HCT116 (cell line): ENCODE measurements around the gene TRAF5. TPM values are rescaled to one million over a fixed set of nuclear protein-coding genes. Genes with fewer than 3 reads are reported as not detected.

Experiments
- ATAC-seq: fragments of 200-7000 bp; cut with Tn5 transposase; 2 replicates; pipeline ENCODE4 v1.9.1; 2020; ENCODE audit warnings: mild to moderate bottlenecking, moderate library complexity
- BruUV-seq: library from RNA; stranded (reverse); fragments of 400-500 nt; replicated peaks from 2 replicates; lab custom pipeline; 2021; lab: Mats Ljungman, UMichigan
- CTCF ChIA-PET: fragments of 300-600 bp; sonication (Branson Sonifier 250); formaldehyde crosslinking; loops from one replicate; lab custom pipeline; 2021; ENCODE audit warnings: antibody characterized with exemption; lab: Charles Lee
- POLR2A ChIA-PET: fragments of 300-600, 350-600 bp; sonication (Branson Sonifier 250); formaldehyde crosslinking; loops from one replicate; lab custom pipeline; 2021; ENCODE audit warnings: antibody characterized with exemption; lab: Charles Lee
- RAD21 ChIA-PET, 2 experiments: fragments of 300-600 bp; sonication (Branson Sonifier 250); formaldehyde crosslinking; loops; one replicate each; lab custom pipeline; 2023; ENCODE audit warnings: low total read pairs in 2 of 2; ENCODE audit not compliant: uncharacterized antibody in 2 of 2, unreplicated experiment in 2 of 2, low non-redundant PET in 1 of 2; lab: Charles Lee
- DNase-seq: peaks from one replicate; pipeline ENCODE4 v3.0.0-alpha.2; 2010; ENCODE audit warnings: low read depth, low spot score
- H2AFZ ChIP-seq: fragments of 200-600 bp; shearing (Covaris generic), sonication (generic); 2 replicates; pipeline ENCODE4 v1.6.1; 2017; ENCODE audit warnings: low read depth, mixed run types, mixed read lengths, antibody characterized with exemption, low read length; ENCODE audit not compliant: poor library complexity, severe bottlenecking
- H3K27ac ChIP-seq: 2 replicates; pipeline ENCODE4 v1.5.1; 2012; ENCODE audit warnings: low read depth, low read length
- H3K27me3 ChIP-seq: fragments of 200-600 bp; sonication (generic); 2 replicates; pipeline ENCODE4 v1.6.1; 2016; ENCODE audit warnings: mixed run types, low read length, mixed read lengths; ENCODE audit not compliant: insufficient read depth
- H3K36me3 ChIP-seq, 2 experiments: fragments of 200-500 bp in 1 of 2; fragments of 200-600 bp in 1 of 2; sonication (Bioruptor generic) in 1 of 2; sonication (generic) in 1 of 2; 2 replicates each; pipeline versions ENCODE4 v1.5.1 to v1.6.1; 2014 to 2016; ENCODE audit warnings: low read length in 2 of 2, inconsistent platforms in 1 of 2, mixed read lengths in 1 of 2, mixed run types in 1 of 2; ENCODE audit not compliant: insufficient read depth in 2 of 2, control insufficient read depth in 1 of 2
- H3K4me1 ChIP-seq, 2 experiments: fragments of 200-600 bp in 1 of 2; sonication (generic) in 1 of 2; 2 replicates each; pipeline versions ENCODE4 v1.5.1 to v1.6.1; 2012 to 2017; ENCODE audit warnings: low read length in 2 of 2, inconsistent platforms in 1 of 2, mild to moderate bottlenecking in 1 of 2, mixed read lengths in 1 of 2, mixed run types in 1 of 2, moderate library complexity in 1 of 2; ENCODE audit not compliant: insufficient read depth in 2 of 2, control insufficient read depth in 1 of 2
- H3K4me2 ChIP-seq: fragments of 200-600 bp; sonication (generic); 2 replicates; pipeline ENCODE4 v1.6.1; 2017; ENCODE audit warnings: mixed run types, low read length, mixed read lengths
- H3K4me3 ChIP-seq, 2 experiments: fragments of 200-600 bp in 1 of 2; sonication (generic) in 1 of 2; replicated peaks in 1 of 2; 2 replicates each; pipeline ENCODE4 v1.5.1; 2011 to 2016; ENCODE audit warnings: low read length in 2 of 2, control low read depth in 1 of 2, low read depth in 1 of 2, mild to moderate bottlenecking in 1 of 2, mixed read lengths in 1 of 2, mixed run types in 1 of 2
- H3K79me2 ChIP-seq: fragments of 200-600 bp; sonication (generic); 2 replicates; pipeline ENCODE4 v1.6.1; 2017; ENCODE audit warnings: mild to moderate bottlenecking, mixed run types, low read length, moderate library complexity, mixed read lengths; ENCODE audit not compliant: insufficient read depth
- H3K9ac ChIP-seq: fragments of 200-600 bp; sonication (generic); 2 replicates; pipeline ENCODE4 v1.6.1; 2016; ENCODE audit warnings: low read length, mixed read lengths
- H3K9me2 ChIP-seq: fragments of 200-600 bp; sonication (generic), shearing (Covaris generic); 2 replicates; pipeline ENCODE4 v1.6.1; 2017; ENCODE audit warnings: mixed run types, mild to moderate bottlenecking, moderate library complexity; ENCODE audit not compliant: insufficient read depth
- H3K9me3 ChIP-seq, 2 experiments: fragments of 200-500 bp in 1 of 2; fragments of 200-600 bp in 1 of 2; sonication (Bioruptor generic) in 1 of 2; sonication (generic) in 1 of 2; 2 replicates each; pipeline ENCODE4 v1.6.1; 2014 to 2017; ENCODE audit warnings: low read length in 2 of 2, mixed read lengths in 2 of 2, inconsistent platforms in 1 of 2, low read depth in 1 of 2, mild to moderate bottlenecking in 1 of 2, mixed run types in 1 of 2, moderate library complexity in 1 of 2; ENCODE audit not compliant: control insufficient read depth in 1 of 2, insufficient read depth in 1 of 2
- H4K20me1 ChIP-seq: fragments of 200-600 bp; sonication (generic), shearing (Covaris generic); 2 replicates; pipeline ENCODE4 v1.6.1; 2017; ENCODE audit warnings: mixed run types, mild to moderate bottlenecking, moderate library complexity; ENCODE audit not compliant: insufficient read depth
- CEBPB ChIP-seq: IDR thresholded peaks from 2 replicates; pipeline ENCODE4 v1.6.1; 2012; ENCODE audit warnings: low read depth
- EGR1 ChIP-seq: IDR thresholded peaks from 2 replicates; pipeline ENCODE4 v1.6.1; 2012; ENCODE audit warnings: low read depth
- ELF1 ChIP-seq: IDR thresholded peaks from 2 replicates; pipeline ENCODE4 v1.6.1; 2012; ENCODE audit warnings: low read depth, borderline replicate concordance
- EZH2phosphoT487 ChIP-seq: fragments of 200-600 bp; IDR thresholded peaks from 2 replicates; pipeline ENCODE4 v1.6.1; 2018; ENCODE audit warnings: antibody characterized with exemption, borderline replicate concordance
- JUND ChIP-seq: IDR thresholded peaks from 2 replicates; pipeline ENCODE4 v1.6.1; 2012
- MAX ChIP-seq: IDR thresholded peaks from 2 replicates; pipeline ENCODE4 v1.6.1; 2012
- POLR2A ChIP-seq: IDR thresholded peaks from 2 replicates; pipeline ENCODE4 v1.7.0; 2011; ENCODE audit warnings: borderline replicate concordance; ENCODE audit not compliant: insufficient read depth, insufficient read length; ENCODE audit errors: extremely low read depth
- SP1 ChIP-seq: IDR thresholded peaks from 2 replicates; pipeline ENCODE4 v1.6.1; 2012; ENCODE audit warnings: low read depth
- SRF ChIP-seq: IDR thresholded peaks from 2 replicates; pipeline ENCODE4 v1.6.1; 2012; ENCODE audit warnings: low read depth
- ZFX ChIP-seq: fragments of 450-650 bp; IDR thresholded peaks from 2 replicates; pipeline ENCODE4 v1.6.1; 2017
- ZNF274 ChIP-seq: fragments of 200-500 bp; sonication (Bioruptor generic); IDR thresholded peaks from 2 replicates; pipeline ENCODE4 v1.6.1; 2014; ENCODE audit warnings: mild to moderate bottlenecking, low read depth, low read length, inconsistent platforms
- intact Hi-C: fragments of 100-400 bp; cut with micrococcal nuclease; formaldehyde crosslinking; loops from 2 replicates; pipeline ENCODE4 v1.10.0; 2022
- total RNA-seq: library from RNA; stranded (reverse); gene quantifications from one replicate; pipeline ENCODE4 v1.2.1, GENCODE V29; 2021; ENCODE audit not compliant: unreplicated experiment

The TRAF5 gene
- total RNA-seq, 1 experiment from 2014 or later = 6.5 TPM

- Histone ChIP-seq H2AFZ (no peak overlapping the region), H3K9me3 (no peaks in the 10 kb centered on the region), H3K4me1 (no peaks in the 10 kb centered on the region), H3K36me3 (peaks cover 9 to 24% of the 10 kb centered on the region in 2 experiments; a peak in 3 of 4 replicates), H3K9me2 (no peaks in the 10 kb centered on the region), H3K9ac (no peak overlapping the region), H3K4me2 (no peak overlapping the region), H4K20me1 (no peaks in the 10 kb centered on the region), H3K27ac (no peak overlapping the region), H3K4me3 (no peak overlapping the region), H3K27me3 (no peaks in the 10 kb centered on the region), H3K79me2 (no peaks in the 10 kb centered on the region)
- CTCF ChIA-PET = no interaction called here
- POLR2A ChIA-PET = no interaction called here
- DNase-seq = no peak
- TF ChIP-seq CEBPB (no peak), ELF1 (no peak), JUND (no peak), SP1 (no peak), MAX (no peak)
- BruUV-seq = no TSS peak
- ATAC-seq = no peak
- intact Hi-C loops = no loop called here
- RAD21 ChIA-PET = no interaction called here
Measured at GRCh38 chr1:211282023-211282373, 44.6 kb upstream of the TRAF5 start.

GRCh38 chr1:211285196-211285595, 41.4 kb upstream of the TRAF5 start:
- ChIA-PET CTCF (no interaction called here), POLR2A (no interaction called here), RAD21 (no interaction called here)
- no peak overlapping the region for H3K4me2 ChIP-seq
- H3K4me3 ChIP-seq = no peak overlapping the region
- H3K4me1 ChIP-seq = no peaks in the 10 kb centered on the region
- no peak overlapping the region for H3K9ac ChIP-seq
- no peak for ATAC-seq
- no peak for DNase-seq
- no peak overlapping the region for H2AFZ ChIP-seq
- peaks cover 9 to 25% of the 10 kb centered on the region in 2 experiments; a peak in 3 of 4 replicates for H3K36me3 ChIP-seq
- H3K79me2 ChIP-seq = no peaks in the 10 kb centered on the region
- intact Hi-C loops = no loop called here
- H4K20me1 ChIP-seq = no peaks in the 10 kb centered on the region
- no peaks in the 10 kb centered on the region for H3K27me3 ChIP-seq
- no peaks in the 10 kb centered on the region for H3K9me2 ChIP-seq
- TF ChIP-seq EZH2phosphoT487 = no peak
- no peak for TF ChIP-seq MAX
- TF ChIP-seq POLR2A = no peak
- TF ChIP-seq ELF1 = no peak
- no peak for TF ChIP-seq ZNF274
- no peak for TF ChIP-seq SRF
- TF ChIP-seq JUND = no peak
- TF ChIP-seq ZFX = no peak
- no peak for TF ChIP-seq EGR1
- BruUV-seq = no TSS peak
- H3K27ac ChIP-seq = no peak overlapping the region
- H3K9me3 ChIP-seq = no peaks in the 10 kb centered on the region
